ENCODE results near the gene ZEB1. TPM values are rescaled to one million over a fixed set of nuclear protein-coding genes. Genes with fewer than 3 reads are reported as not detected.

Gene ZEB1
- total and polyA plus RNA-seq, 2 of the 4 experiments (the other 2 are of a cell fraction) = 23.7 to 108 TPM

GRCh38 chr10:31352436-31353226, 33.6 kb downstream of the ZEB1 start:
- Histone ChIP-seq H3K9me1 (ENCODE audit: insufficient read depth, low read length) (peaks cover 5% of the 10 kb centered on the region), H4K20me1 (ENCODE audit: insufficient read depth, low read length) (peaks cover 89% of the 10 kb centered on the region), H3K9ac (ENCODE audit: low read depth, low read length) (no peak overlapping the region), H3K56ac (ENCODE audit: extremely low read depth, insufficient read depth, low read length) (no peak overlapping the region), H4K8ac (ENCODE audit: low read depth in 2 of 2, low read length in 2 of 2) (no peak overlapping the region), H2BK5ac (ENCODE audit: low read depth, low read length, poor library complexity, severe bottlenecking) (no peak overlapping the region), H3K4me3 (ENCODE audit: insufficient read depth, low read depth, low read length) (no peak overlapping the region), H3K79me1 (ENCODE audit: low read depth in 1 of 2, low read length in 2 of 2) (peaks cover 2 to 53% of the 10 kb centered on the region in 2 experiments; a peak in 3 of 4 replicates), H2BK120ac (ENCODE audit: low read depth, low read length) (no peak overlapping the region), H3K27ac (ENCODE audit: insufficient read depth, low read length) (no peak overlapping the region), H2BK15ac (ENCODE audit: low read depth, low read length) (no peak overlapping the region), H3K23ac (ENCODE audit: low read depth, low read length) (no peak overlapping the region), H3K4ac (ENCODE audit: low read depth, low read length) (no peak overlapping the region), H4K91ac (ENCODE audit: insufficient read depth, low read depth, low read length) (no peak overlapping the region), H3K4me1 (ENCODE audit: control insufficient read depth, insufficient read depth, low read length) (peaks cover 6% of the 10 kb centered on the region), H2AK9ac (replicated peaks; ENCODE audit: low read depth, low read length, poor library complexity) (no peak overlapping the region), H2AFZ (replicated peaks; ENCODE audit: low read length, poor library complexity) (no peak overlapping the region), H3K27me3 (ENCODE audit: control insufficient read depth, insufficient read depth, low read length) (no peaks in the 10 kb centered on the region), H4K5ac (ENCODE audit: low read depth, low read length) (no peak overlapping the region), H3K4me2 (ENCODE audit: low read depth, low read length) (no peak overlapping the region), H2AK5ac (ENCODE audit: low read depth, low read length) (no peak overlapping the region), H3K36me3 (ENCODE audit: control insufficient read depth, insufficient read depth, low read length) (peaks cover 2% of the 10 kb centered on the region; the same call in 1 of the 2 replicates), H3K9me3 (ENCODE audit: control insufficient read depth, insufficient read depth, low read length) (peaks cover 3% of the 10 kb centered on the region; the same call in 1 of the 2 replicates), H3K18ac (ENCODE audit: low read depth, low read length) (no peak overlapping the region), H3K14ac (replicated peaks; ENCODE audit: low read depth, low read length) (no peak overlapping the region), H2BK20ac (ENCODE audit: low read depth, low read length) (no peak overlapping the region)
- POLR2A ChIA-PET (ENCODE audit: unreplicated experiment) = no interaction called here
- TF ChIP-seq MXI1 (IDR thresholded peaks at IDR 0.05; ENCODE audit: borderline replicate concordance, low read depth, low read length) = no peak
- TF ChIP-seq MAFK (IDR thresholded peaks at IDR 0.05; ENCODE audit: low read depth, low read length) = peak; percentile 69
- BruUV-seq (replicated peaks) = no TSS peak
- in situ Hi-C loops (cut with MboI; ENCODE audit: low sequenced_read_pairs) = no loop called here
- no CpG with 5 or more reads among the region's 2 CpGs for WGBS, 2 experiments (ENCODE audit: extremely low coverage in 2 of 2, insufficient read length in 1 of 2)
- dilution Hi-C loops (cut with HindIII; ENCODE audit: low sequenced_read_pairs, unreplicated experiment) = no loop called here
- ATAC-seq (ENCODE audit: low read depth) (no peak), DNase-seq (no peak)
- intact Hi-C loops (cut with micrococcal nuclease) = no loop called here
- CTCF ChIA-PET = no interaction called here
